ENCODE data around the gene TMEM151B.

TMEM151B gene

DNA sequence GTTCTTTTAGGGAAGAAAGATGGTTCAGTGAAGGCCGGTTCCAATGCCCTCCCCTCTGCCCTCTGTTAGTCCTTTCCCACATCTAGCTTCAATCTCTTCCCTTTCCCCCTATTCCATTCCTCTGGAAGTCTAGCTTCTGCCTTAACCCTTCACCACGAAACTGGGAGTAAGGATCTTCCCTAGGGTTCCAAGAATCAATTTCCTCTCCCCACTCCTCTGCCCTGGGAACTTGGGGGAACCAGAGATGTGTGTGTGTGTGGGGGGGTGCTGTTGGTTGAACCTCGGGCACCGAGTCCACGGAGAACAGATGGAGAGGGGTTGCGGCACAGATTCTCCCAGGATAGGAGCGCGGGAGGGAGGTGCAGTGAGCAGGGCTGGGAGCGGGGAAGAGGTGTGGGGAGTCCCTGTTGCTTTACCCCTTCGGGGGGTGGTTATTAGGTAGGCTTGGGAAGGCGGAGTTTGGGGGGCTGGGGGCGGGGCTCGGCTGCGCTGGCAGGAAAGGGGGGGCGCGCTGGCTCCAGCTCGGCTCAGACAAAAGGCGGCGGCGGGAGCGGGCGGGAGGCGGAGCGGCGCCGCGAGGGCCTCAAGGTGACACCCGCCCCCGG is at the start of gene TMEM151B:
TSS of gene TMEM151B (plus strand) at position 530 of the 605 bp plus-strand sequence. CDS start 293 bp downstream, outside the sequence.
- TF ChIP-seq, protein P1, sequence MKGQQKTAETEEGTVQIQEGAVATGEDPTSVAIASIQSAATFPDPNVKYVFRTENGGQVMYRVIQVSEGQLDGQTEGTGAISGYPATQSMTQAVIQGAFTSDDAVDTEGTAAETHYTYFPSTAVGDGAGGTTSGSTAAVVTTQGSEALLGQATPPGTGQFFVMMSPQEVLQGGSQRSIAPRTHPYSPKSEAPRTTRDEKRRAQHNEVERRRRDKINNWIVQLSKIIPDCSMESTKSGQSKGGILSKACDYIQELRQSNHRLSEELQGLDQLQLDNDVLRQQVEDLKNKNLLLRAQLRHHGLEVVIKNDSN (IDR thresholded peaks at IDR 0.05) = no peak
- TF ChIP-seq CREB1 (IDR thresholded peaks at IDR 0.05; ENCODE audit: low read depth) = no peak
- no peak for TF ChIP-seq CEBPB (IDR thresholded peaks at IDR 0.05)
- no peak for TF ChIP-seq TEAD4 (IDR thresholded peaks at IDR 0.05)
- no peak for TF ChIP-seq YY1 (IDR thresholded peaks at IDR 0.05; ENCODE audit: low read depth)
- TF ChIP-seq ZBTB7A (IDR thresholded peaks at IDR 0.05; ENCODE audit: low read depth) = no peak

DNA sequence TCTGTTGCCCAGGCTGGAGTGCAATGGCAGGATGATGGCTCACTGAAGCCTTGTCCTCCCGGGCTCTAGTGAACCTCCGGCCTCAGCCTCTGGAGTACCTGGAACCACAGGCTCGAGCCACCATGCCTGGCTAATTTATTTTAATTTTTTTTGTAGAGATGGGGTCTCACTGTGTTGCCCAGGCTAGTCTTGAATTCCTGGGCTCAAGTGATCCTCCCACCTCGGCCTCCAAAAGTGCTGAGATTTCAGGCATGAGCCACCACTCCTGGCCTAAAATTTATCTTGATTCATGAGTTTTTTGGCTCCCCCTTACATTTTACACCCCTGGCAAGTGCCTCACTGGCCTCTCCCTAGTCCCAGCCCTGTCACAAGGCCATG is 49.3 kb upstream of the TMEM151B start:
- TF ChIP-seq FOXM1 (IDR thresholded peaks at IDR 0.05; ENCODE audit: borderline replicate concordance, low read depth) (no peak), ZBTB7A (IDR thresholded peaks at IDR 0.05; ENCODE audit: low read depth) (no peak), TAF1 (IDR thresholded peaks at IDR 0.05; ENCODE audit: low read depth) (no peak), RAD21 (IDR thresholded peaks at IDR 0.05; ENCODE audit: low read depth) (no peak), EGR1 (IDR thresholded peaks at IDR 0.05) (no peak)
- TF ChIP-seq, protein P2, sequence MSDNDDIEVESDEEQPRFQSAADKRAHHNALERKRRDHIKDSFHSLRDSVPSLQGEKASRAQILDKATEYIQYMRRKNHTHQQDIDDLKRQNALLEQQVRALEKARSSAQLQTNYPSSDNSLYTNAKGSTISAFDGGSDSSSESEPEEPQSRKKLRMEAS (IDR thresholded peaks at IDR 0.05) = no peak
- TF ChIP-seq, protein P3, sequence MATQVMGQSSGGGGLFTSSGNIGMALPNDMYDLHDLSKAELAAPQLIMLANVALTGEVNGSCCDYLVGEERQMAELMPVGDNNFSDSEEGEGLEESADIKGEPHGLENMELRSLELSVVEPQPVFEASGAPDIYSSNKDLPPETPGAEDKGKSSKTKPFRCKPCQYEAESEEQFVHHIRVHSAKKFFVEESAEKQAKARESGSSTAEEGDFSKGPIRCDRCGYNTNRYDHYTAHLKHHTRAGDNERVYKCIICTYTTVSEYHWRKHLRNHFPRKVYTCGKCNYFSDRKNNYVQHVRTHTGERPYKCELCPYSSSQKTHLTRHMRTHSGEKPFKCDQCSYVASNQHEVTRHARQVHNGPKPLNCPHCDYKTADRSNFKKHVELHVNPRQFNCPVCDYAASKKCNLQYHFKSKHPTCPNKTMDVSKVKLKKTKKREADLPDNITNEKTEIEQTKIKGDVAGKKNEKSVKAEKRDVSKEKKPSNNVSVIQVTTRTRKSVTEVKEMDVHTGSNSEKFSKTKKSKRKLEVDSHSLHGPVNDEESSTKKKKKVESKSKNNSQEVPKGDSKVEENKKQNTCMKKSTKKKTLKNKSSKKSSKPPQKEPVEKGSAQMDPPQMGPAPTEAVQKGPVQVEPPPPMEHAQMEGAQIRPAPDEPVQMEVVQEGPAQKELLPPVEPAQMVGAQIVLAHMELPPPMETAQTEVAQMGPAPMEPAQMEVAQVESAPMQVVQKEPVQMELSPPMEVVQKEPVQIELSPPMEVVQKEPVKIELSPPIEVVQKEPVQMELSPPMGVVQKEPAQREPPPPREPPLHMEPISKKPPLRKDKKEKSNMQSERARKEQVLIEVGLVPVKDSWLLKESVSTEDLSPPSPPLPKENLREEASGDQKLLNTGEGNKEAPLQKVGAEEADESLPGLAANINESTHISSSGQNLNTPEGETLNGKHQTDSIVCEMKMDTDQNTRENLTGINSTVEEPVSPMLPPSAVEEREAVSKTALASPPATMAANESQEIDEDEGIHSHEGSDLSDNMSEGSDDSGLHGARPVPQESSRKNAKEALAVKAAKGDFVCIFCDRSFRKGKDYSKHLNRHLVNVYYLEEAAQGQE (IDR thresholded peaks at IDR 0.05; ENCODE audit: low read depth) = no peak

DNA sequence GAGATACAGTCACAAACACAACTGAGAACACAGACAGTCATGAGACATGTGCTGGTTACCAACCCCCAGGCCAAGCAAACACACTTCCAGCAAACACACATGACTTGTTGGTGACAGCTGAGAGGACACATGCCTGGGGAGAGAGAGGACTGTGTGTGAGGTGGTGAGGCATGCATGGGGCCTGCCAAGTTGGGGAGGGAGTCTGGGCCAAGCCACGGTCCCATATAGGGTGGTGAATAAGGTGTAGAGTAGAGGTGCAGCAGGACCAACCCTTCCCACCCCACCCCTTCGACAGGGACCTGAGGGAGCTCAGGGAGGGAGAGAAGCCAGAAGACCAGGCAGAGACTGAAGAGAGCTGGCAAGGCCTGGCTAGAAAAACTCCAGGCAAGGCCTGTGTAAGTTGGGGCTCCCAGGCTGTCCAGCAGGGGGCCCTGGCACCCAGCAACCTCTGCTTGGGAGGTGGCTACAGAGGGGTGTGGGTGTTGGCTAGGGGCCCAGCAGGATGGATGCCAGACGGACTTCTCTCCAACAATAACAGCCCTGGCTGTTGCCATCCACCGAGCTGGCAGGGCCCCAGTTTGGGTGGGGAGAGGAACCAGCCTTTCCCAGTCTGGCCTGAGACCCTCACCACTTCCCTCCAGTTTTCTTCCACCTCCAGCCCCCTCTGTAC is 48.8 kb upstream of the TMEM151B start:
- TF ChIP-seq TAF1 (IDR thresholded peaks at IDR 0.05; ENCODE audit: low read depth) (no peak), CREB1 (IDR thresholded peaks at IDR 0.05; ENCODE audit: low read depth) (no peak), CEBPB (IDR thresholded peaks at IDR 0.05) (0 out of 2 replicates have a peak, but pooled peaks have one; percentile 25), RAD21 (IDR thresholded peaks at IDR 0.05; ENCODE audit: low read depth) (peak; percentile 55; the same call in 1 of the 2 replicates), TCF12 (IDR thresholded peaks at IDR 0.05; ENCODE audit: low read depth) (peak; percentile 86), TEAD4 (IDR thresholded peaks at IDR 0.05) (peak; percentile 50), YY1 (IDR thresholded peaks at IDR 0.05; ENCODE audit: low read depth) (no peak), EP300 (IDR thresholded peaks at IDR 0.05; ENCODE audit: borderline replicate concordance) (peak; percentile 85), NFIC (IDR thresholded peaks at IDR 0.05) (peak; percentile 99), FOXM1 (IDR thresholded peaks at IDR 0.05; ENCODE audit: borderline replicate concordance, low read depth) (peak; percentile 74; the same call in 1 of the 2 replicates), ZBTB7A (IDR thresholded peaks at IDR 0.05; ENCODE audit: low read depth) (peak; percentile 97), EGR1 (IDR thresholded peaks at IDR 0.05) (no peak)
- TF ChIP-seq, protein P2 (IDR thresholded peaks at IDR 0.05) = peak; percentile 81
- TF ChIP-seq, protein P1 (IDR thresholded peaks at IDR 0.05) = 0 out of 2 replicates have a peak, but pooled peaks have one; percentile 17
- TF ChIP-seq, protein P3 (IDR thresholded peaks at IDR 0.05; ENCODE audit: low read depth) = no peak

DNA sequence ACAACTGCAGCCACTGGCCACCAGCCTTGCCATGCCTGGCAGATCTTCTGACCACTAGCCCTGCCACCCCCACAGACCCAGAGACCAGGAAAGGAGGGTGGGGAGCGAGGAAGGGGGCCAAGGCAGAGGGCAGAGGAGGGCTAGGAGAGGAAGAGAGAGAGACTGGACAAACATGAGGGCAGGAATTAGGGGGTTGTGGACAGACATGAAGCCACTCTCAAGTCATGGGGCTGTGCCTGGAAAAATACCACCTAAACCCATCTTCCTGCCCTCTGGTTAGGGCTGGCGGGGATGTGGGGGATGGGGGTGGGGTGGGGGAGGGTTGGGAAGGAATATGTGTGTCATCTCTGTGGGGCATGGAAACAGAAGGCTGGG is 48.3 kb upstream of the TMEM151B start:
- TF ChIP-seq, protein P2 (IDR thresholded peaks at IDR 0.05) = no peak
- TF ChIP-seq CEBPB (IDR thresholded peaks at IDR 0.05) = no peak
- TF ChIP-seq RAD21 (IDR thresholded peaks at IDR 0.05; ENCODE audit: low read depth) = no peak
- TF ChIP-seq TEAD4 (IDR thresholded peaks at IDR 0.05) = no peak
- no peak for TF ChIP-seq YY1 (IDR thresholded peaks at IDR 0.05; ENCODE audit: low read depth)
- TF ChIP-seq EP300 (IDR thresholded peaks at IDR 0.05; ENCODE audit: borderline replicate concordance) = no peak
- TF ChIP-seq, protein P3 (IDR thresholded peaks at IDR 0.05; ENCODE audit: low read depth) = no peak
- TF ChIP-seq FOXM1 (IDR thresholded peaks at IDR 0.05; ENCODE audit: borderline replicate concordance, low read depth) = no peak
- TF ChIP-seq CREB1 (IDR thresholded peaks at IDR 0.05; ENCODE audit: low read depth) = no peak
- TF ChIP-seq NFIC (IDR thresholded peaks at IDR 0.05) = no peak
- TF ChIP-seq TCF12 (IDR thresholded peaks at IDR 0.05; ENCODE audit: low read depth) = no peak
